ENCODE results near the gene GHR.
"Not testable (repeated sequence)": the region's sequence is repeated elsewhere in the genome, so short reads cannot be mapped to it uniquely, and the experiment has no call there.

Gene GHR

GRCh38 chr5:42645138-42645537, 221.9 kb downstream of the GHR start:
- DNase-seq (ENCODE audit: low spot score): no peak

GRCh38 chr5:42648036-42648435, 224.8 kb downstream of the GHR start:
- no peak for DNase-seq (ENCODE audit: low spot score)

- no peak for DNase-seq (ENCODE audit: low spot score)
Observed at GRCh38 chr5:42648915-42649314, 225.7 kb downstream of the GHR start.

- no peak for DNase-seq (ENCODE audit: low spot score)
Observed at GRCh38 chr5:42650084-42650483, 226.8 kb downstream of the GHR start.

GRCh38 chr5:42653705-42654104, 230.5 kb downstream of the GHR start:
- no peak for DNase-seq (ENCODE audit: low spot score)

- DNase-seq (ENCODE audit: low spot score): no peak
Observed at GRCh38 chr5:42654645-42655044, 231.4 kb downstream of the GHR start.

- DNase-seq (ENCODE audit: low spot score): no peak
Observed at GRCh38 chr5:42655982-42656650, 232.9 kb downstream of the GHR start.

GRCh38 chr5:42656651-42657015, 233.4 kb downstream of the GHR start:
- no peak for DNase-seq (ENCODE audit: low spot score)

- DNase-seq (ENCODE audit: low spot score): not testable (repeated sequence)
Observed at GRCh38 chr5:42659869-42660268, 236.6 kb downstream of the GHR start.

GRCh38 chr5:42665857-42666256, 242.6 kb downstream of the GHR start:
- no peak for DNase-seq (ENCODE audit: low spot score)

- no peak for DNase-seq (ENCODE audit: low spot score)
Observed at GRCh38 chr5:42666869-42667268, 243.6 kb downstream of the GHR start.

GRCh38 chr5:42668254-42668653, 245.0 kb downstream of the GHR start:
- DNase-seq (ENCODE audit: low spot score): no peak

GRCh38 chr5:42672925-42673324, 249.7 kb downstream of the GHR start:
- DNase-seq (ENCODE audit: low spot score): no peak

GRCh38 chr5:42675602-42676001, 252.4 kb downstream of the GHR start:
- no peak for DNase-seq (ENCODE audit: low spot score)

GRCh38 chr5:42676362-42676761, 253.1 kb downstream of the GHR start:
- no peak for DNase-seq (ENCODE audit: low spot score)

GRCh38 chr5:42677156-42677842, 254.1 kb downstream of the GHR start:
- DNase-seq (ENCODE audit: low spot score): no peak

- no peak for DNase-seq (ENCODE audit: low spot score)
Observed at GRCh38 chr5:42680046-42680445, 256.8 kb downstream of the GHR start.

GRCh38 chr5:42685078-42685477, 261.8 kb downstream of the GHR start:
- DNase-seq (ENCODE audit: low spot score): not testable (repeated sequence)

- no peak for DNase-seq (ENCODE audit: low spot score)
Observed at GRCh38 chr5:42689391-42689790, 266.2 kb downstream of the GHR start.

GRCh38 chr5:42691413-42691937, 268.2 kb downstream of the GHR start:
- no peak for DNase-seq (ENCODE audit: low spot score)

GRCh38 chr5:42701351-42702059, 278.3 kb downstream of the GHR start:
- DNase-seq (ENCODE audit: low spot score): no peak

- no peak for DNase-seq (ENCODE audit: low spot score)
Observed at GRCh38 chr5:42703238-42703637, 280.0 kb downstream of the GHR start.

- no peak for DNase-seq (ENCODE audit: low spot score)
Observed at GRCh38 chr5:42715785-42716184, 292.5 kb downstream of the GHR start.

Data from left forelimb (tissue), 1 donor.